ENCODE data around the gene SRP54.

GRCh38 chr14:35050652-35051051, 67.9 kb downstream of the SRP54 start:
- TF ChIP-seq CTCF (IDR thresholded peaks at IDR 0.05) (no peak), ATF3 (CRISPR knock-in tag; conservative IDR thresholded peaks at IDR 0.05) (no peak), ESRRA (CRISPR knock-in tag; IDR thresholded peaks at IDR 0.05; ENCODE audit: borderline replicate concordance) (no peak), CREM (CRISPR knock-in tag; IDR thresholded peaks at IDR 0.05) (no peak), IRF1 (CRISPR knock-in tag; IDR thresholded peaks at IDR 0.05) (no peak), SMAD3 (CRISPR knock-in tag; IDR thresholded peaks at IDR 0.05; ENCODE audit: borderline replicate concordance) (no peak), SP1 (CRISPR knock-in tag; conservative IDR thresholded peaks at IDR 0.05) (no peak)
